ENCODE data around the gene ELMO2. TPM values are rescaled to one million over a fixed set of nuclear protein-coding genes. Genes with fewer than 3 reads are reported as not detected.

Gene ELMO2
- total RNA-seq, 2 donors from 2014 or later = 50.8 to 57.0 TPM

DNA sequence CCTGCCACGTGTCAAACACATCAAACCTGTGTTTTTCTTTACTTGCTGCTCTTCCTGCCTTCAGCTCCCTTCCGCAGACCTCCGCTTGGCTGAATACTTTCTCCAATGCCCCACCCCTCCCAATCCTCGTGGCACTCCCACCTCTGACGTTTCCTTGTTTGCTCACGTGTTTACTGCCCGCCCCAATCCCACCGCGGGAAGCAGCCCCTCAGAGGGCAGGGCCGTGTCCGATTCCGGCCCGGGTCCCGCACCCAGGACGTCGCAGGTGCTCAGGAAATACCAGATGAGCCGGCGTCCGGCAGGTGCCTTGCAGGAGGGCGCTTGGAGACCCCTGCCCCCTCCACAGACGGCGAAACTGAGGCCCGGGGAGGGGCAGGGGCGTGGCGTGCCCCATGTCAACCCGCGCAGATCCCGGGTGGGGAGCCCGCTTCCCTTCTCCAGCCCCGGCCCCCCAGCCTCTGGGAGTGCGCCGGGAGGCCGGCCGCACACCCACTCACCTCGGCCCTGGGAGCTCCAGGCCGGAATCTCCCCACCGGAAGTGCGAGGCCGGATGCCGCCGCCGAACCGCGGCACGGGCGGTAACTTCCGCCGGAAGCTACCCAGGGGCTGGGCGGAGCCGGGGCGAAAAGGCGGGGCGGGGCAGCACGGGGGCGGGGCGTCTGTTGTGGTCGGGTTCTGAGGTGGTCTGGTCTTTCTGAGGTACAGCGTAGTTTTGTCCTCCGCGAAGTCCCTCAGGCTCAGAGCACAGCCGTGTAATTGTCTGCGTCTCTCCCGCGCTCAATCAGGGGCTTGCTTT, 42.3 kb downstream of the ELMO2 start:
- peak; percentile 78 to 91 for ATAC-seq
- peaks cover 10 to 14% of the 10 kb centered on the region in 2 donors for H3K36me3 Mint-ChIP-seq
- H3K9me3 Mint-ChIP-seq = no peaks in the 10 kb centered on the region
- H3K27ac Mint-ChIP-seq = peak overlapping the region; percentile 92 to 98
- DNase-seq (ENCODE audit: low spot score in 2 of 2) = peak; percentile 85 to 91

DNA sequence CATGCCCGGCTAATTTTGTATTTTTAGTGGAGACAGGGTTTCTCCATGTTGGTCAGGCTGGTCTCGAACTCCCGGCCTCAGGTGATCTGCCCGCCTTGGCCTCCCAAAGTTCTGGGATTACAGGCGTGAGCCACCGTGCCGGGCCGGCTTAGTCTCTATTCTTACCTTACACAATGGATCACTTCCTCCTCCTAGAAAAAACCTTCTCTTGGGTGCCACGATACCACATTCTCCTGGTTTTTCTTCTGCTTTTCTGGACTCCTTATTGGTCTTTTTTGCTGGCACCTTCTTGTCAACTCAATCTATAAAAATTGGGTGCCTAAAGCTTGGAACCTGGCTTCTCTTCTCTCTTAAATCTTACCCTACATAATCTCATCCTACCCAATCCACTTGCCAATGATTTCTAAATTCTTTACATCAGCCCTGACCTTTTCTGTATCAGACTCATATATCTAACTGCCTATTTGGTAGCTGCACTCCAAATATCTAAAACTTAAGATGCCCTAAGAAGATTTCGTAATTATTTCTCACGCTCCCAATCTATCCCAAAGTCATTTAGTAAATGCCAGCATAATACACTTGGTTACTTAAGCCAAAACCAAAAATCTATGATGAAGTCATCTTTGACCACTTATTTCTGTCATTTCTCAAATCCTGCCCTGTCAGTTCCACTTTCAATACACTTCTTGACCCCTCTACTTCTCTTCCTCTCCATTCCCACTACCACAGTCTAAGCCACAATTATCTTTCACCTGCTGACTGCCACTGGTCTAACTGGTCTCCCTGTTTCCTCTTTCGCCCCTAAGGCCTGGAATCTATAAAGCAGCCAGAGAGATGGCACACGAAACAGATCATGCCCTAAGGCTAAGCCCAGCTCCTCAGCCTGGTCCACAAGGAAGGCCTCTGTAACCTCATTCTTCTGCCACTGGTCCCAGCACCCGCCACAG, 43.2 kb downstream of the ELMO2 start:
- Mint-ChIP-seq H3K36me3 (peaks cover 9 to 11% of the 10 kb centered on the region in 2 donors), H3K27ac (peak overlapping the region; percentile 92 to 98), H3K9me3 (no peaks in the 10 kb centered on the region)
- DNase-seq (ENCODE audit: low spot score in 2 of 2) = no peak
- peak in 1 of 2 donors; percentile 37 for ATAC-seq

DNA sequence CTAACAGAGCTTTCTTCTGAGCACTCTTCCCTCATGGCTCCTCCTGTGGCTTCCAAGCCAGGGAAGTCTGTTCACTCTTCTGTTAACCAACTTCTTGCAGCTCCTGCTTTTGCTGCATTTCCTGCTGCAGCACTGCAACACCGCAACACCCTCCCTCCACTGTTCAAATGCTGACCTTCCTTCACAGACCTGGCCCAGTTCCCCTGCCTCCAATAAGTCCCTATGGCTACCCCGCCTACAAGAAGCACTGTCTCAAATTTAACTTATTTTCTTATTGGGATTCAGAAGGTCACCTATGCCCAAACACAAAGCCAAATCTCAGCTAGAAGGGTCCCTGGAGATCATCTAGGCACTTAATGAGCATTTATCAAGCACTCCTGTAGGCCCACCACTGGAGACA, 44.6 kb downstream of the ELMO2 start:
- DNase-seq (ENCODE audit: low spot score in 2 of 2) (no peak), ATAC-seq (no peak)
- Mint-ChIP-seq H3K36me3 (peaks cover 5 to 6% of the 10 kb centered on the region in 2 donors), H3K27ac (peak overlapping the region; percentile 57 to 92), H3K9me3 (no peaks in the 10 kb centered on the region)

DNA sequence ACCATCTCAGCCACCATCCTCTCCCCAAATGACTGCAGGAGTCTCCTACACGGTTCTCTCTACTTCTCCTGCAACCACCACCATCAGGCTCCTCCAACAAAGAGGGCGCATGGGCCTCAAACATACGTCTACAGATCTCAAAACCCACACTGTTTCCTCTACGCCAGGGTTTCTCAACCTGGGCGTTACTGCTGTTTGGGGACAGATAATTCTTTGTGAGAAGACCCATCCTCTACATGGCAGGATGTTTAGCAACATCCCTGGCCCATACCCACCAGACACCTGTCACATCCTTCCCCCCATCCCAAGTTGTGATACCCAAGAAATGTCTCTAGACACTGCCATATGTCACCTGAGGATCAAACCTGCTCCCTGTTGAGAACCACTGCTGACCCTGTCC, 45.0 kb downstream of the ELMO2 start:
- DNase-seq (ENCODE audit: low spot score in 2 of 2) (no peak), ATAC-seq (no peak)
- Mint-ChIP-seq H3K27ac (peak overlapping the region; percentile 57 to 92), H3K9me3 (no peaks in the 10 kb centered on the region), H3K36me3 (peaks cover 5 to 6% of the 10 kb centered on the region in 2 donors)

DNA sequence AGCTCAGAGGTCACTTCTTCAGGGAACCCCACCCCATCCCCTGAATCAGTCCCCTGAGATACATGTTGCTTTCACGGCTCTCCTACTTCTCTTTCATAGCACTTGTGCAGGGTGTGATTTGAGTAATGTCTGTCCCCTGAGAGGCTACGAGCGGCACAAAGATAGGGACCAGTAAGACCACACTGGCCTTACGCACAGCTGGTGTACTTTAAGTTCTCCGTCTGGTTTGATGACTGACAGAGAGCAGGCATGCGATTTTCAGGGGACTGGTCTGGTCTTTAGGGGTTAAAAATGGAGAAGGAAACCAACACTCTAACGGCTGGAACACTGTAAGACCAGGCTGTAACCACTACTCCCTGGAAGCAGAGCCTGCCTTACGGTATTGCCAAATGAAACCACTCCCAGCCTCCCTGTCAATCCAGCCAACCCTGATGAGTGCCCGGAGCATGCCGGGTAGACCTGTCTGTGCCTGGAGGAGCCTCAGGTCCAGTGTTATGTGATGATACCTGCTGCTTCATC, 47.1 kb downstream of the ELMO2 start:
- Mint-ChIP-seq H3K27ac (peak overlapping the region; percentile 81 to 94), H3K36me3 (peaks cover 5 to 6% of the 10 kb centered on the region in 2 donors), H3K9me3 (no peaks in the 10 kb centered on the region)
- no peak for DNase-seq (ENCODE audit: low spot score in 2 of 2)
- no peak for ATAC-seq

DNA sequence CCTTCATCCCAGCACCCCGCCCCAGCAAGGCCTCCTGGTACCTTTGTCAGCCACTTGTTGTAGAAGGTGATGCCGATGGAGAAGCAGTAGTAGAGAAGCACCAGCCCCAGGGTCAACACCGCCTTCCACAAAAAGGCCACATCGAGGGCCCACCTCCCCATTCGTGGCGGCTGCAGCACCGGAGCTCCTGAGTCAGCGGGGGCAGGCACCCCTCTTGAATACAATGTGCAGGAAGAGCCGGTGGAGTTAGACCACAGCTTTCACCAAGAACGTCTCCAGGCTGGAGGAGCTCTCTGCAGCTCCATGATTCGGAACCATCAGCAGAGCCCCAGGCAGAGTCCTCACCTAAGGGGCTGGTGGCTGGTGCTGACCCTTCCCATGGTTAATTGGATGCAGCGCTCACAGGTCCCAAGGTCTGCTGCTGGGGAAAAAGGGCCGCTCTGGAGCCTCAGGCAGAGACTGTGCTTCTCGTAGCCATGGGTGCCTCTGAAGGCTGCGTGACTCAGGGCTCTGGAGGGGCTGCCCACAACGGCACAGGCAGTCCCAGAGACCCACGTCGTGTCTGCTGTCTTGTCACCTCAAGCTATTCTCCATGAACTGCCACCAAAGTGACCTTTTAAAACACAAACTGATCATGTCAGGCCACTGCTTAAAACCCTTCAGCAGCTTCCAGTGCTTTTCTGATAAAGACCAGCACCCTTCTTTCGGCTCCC, 47.9 kb downstream of the ELMO2 start:
- peak overlapping the region; percentile 81 to 94 for H3K27ac Mint-ChIP-seq
- no peak for ATAC-seq
- no peak for DNase-seq (ENCODE audit: low spot score in 2 of 2)

DNA sequence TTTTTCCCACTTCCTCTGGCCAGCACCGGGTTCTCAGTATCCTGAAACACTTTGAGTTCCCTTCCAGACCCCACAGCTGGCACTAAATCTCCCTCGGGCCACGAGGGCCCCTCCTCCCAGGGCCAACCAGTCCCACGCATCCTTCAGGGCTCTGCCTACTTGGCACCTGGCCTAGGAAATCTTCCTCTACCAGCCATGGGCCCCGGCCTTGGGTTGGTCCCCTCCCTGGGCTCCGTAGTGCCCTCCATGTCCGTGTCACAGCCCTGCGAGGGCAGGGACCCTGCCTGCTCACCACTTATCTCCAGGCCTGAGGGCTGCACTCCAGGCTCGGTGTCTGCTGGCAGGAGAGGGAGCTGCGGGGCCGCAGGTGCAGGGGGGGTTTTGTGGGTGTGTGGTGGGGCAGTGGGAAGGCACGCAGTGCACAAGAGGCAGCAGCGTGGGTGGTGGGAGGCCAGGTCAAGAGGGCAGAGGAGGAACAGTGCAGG, 49.3 kb downstream of the ELMO2 start:
- peak; percentile 6 to 12 for ATAC-seq
- peak overlapping the region; percentile 81 to 85 for H3K27ac Mint-ChIP-seq

More for the DNA sequence above, 47.9 kb downstream of the ELMO2 start:
- Mint-ChIP-seq H3K9me3 (no peaks in the 10 kb centered on the region), H3K36me3 (peaks cover 2 to 6% of the 10 kb centered on the region in 2 donors)

DNA sequence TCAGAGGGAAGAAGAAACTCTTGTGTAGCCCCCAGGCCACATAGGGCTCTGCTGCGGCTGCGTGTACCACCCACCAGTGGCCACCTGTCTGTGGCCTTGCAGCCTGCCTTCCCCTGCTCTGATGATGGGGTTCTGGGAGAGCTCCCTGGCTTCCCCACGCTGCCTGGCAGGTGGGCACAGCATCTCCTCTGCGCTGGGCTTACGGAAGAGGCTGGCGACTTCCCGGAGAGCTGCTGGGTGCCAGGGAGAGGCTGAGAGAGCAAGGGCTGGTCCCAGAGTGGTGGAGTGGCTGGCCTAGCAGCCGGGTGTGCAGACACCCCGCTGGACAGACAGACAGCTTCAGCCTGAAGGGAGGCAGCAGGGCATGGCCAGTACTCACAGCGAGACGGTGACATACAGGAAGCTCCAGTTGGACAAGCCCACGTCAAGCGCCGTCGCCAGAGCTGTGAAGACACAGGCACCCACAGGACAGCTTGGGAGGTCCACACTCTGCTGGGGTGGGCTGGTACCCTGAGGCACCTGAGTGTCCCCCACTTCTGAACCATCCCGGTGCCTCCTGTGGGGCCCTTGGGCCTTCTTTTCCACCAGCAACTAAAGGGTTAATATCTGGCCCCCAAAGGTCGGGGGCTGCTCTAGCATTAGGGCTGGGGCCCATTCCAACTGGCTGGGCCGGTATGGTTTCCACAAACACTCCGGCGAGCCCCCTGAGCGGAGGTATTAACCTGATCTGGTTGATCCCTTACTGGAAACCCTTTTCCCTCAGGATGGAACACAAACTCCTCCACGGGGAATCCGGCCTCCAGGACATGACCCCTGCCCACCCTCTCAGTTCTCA, 50.0 kb downstream of the ELMO2 start:
- no peaks in the 10 kb centered on the region for H3K36me3 Mint-ChIP-seq
- H3K9me3 Mint-ChIP-seq = no peaks in the 10 kb centered on the region
- no peak for DNase-seq (ENCODE audit: low spot score in 2 of 2)
- H3K27ac Mint-ChIP-seq = peak overlapping the region; percentile 46 to 81
- no peak for ATAC-seq

More for the DNA sequence above, 49.3 kb downstream of the ELMO2 start:
- no peak for DNase-seq (ENCODE audit: low spot score in 2 of 2)
- Mint-ChIP-seq H3K9me3 (no peaks in the 10 kb centered on the region), H3K36me3 (no peaks in the 10 kb centered on the region)

DNA sequence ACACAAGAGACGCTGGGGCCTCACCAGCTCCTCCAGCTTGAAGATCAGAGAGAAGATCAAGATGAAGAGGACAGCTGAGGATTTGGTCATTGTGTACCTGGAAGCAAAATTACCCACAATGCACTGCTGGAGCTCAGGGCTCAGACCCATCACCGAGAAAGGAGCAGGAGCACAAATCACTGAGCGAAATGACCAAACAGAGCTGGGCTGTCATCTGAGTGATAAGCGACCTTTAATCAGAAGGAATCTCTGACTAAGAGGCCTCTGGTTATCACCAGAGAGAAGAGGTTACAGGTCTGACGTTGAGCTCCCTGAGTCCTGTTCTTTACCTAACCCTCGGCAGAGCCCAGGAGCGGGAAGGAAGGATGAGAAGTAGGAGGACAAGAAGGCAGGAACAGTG, 50.6 kb downstream of the ELMO2 start:
- Mint-ChIP-seq H3K36me3 (peaks cover 0 to 4% of the 10 kb centered on the region in 2 donors), H3K9me3 (no peaks in the 10 kb centered on the region), H3K27ac (peak overlapping the region; percentile 75 to 82)
- DNase-seq (ENCODE audit: low spot score in 2 of 2) (no peak), ATAC-seq (peak in 1 of 2 donors; percentile 38)

DNA sequence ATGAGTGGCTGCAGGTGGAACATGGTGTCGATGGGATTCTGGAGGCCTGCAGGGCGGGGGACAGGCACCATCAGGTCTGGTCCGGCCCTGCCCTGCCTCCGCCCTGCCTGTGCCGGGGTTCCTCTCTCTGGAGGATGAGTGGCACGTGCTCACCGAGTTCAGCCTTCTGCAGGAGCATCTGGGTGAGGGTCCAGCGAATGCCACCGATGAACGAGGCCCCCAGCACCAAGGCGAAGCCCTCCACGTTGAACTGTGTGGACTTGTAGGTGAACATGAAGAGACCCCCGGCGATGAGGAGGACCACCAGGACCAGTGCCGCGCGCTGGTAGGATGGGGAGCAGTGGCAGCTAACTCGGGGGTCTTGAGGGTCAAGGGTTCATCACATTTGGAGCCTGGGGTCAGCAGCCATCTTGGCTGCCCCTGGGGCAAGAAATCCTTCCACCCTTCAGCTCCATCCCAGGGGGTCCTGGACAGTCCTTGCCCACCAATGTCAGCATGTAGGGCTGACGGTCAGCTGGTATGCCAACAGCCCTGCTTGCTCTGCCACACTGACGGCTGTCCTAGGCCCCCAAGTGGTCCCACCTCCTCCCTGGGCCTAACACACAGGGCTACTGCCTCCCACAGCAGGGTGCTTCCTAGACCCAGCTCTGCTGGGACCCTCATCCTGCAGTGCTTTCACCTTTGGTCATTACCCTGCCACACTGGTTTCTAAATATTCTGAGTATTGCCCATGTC, 51.3 kb downstream of the ELMO2 start:
- peak overlapping the region; percentile 75 to 88 for H3K27ac Mint-ChIP-seq
- no peaks in the 10 kb centered on the region for H3K9me3 Mint-ChIP-seq
- peaks cover 0 to 4% of the 10 kb centered on the region in 2 donors for H3K36me3 Mint-ChIP-seq
- DNase-seq (ENCODE audit: low spot score in 2 of 2) (no peak), ATAC-seq (no peak)

DNA sequence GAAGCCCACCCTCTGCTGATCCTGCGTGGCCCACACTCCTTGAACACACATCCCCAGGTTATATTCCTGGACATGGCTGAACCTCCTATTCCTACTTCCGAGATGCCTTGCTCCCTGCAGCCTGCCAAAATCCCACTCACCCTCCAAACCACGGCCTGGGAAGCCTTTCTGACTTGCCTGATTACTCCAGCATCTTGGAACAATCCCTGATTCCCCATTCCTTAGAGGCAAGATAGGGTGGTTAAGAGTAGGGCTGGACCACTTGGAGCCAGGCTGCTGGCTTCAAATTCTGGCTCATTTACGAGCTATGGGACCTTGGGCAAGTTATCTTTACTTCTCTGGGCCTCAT, 52.2 kb downstream of the ELMO2 start:
- H3K36me3 Mint-ChIP-seq = peaks cover 0 to 4% of the 10 kb centered on the region in 2 donors
- H3K9me3 Mint-ChIP-seq = no peaks in the 10 kb centered on the region
- H3K27ac Mint-ChIP-seq = peak overlapping the region; percentile 28 to 32
- DNase-seq (ENCODE audit: low spot score in 2 of 2) = no peak
- no peak for ATAC-seq

DNA sequence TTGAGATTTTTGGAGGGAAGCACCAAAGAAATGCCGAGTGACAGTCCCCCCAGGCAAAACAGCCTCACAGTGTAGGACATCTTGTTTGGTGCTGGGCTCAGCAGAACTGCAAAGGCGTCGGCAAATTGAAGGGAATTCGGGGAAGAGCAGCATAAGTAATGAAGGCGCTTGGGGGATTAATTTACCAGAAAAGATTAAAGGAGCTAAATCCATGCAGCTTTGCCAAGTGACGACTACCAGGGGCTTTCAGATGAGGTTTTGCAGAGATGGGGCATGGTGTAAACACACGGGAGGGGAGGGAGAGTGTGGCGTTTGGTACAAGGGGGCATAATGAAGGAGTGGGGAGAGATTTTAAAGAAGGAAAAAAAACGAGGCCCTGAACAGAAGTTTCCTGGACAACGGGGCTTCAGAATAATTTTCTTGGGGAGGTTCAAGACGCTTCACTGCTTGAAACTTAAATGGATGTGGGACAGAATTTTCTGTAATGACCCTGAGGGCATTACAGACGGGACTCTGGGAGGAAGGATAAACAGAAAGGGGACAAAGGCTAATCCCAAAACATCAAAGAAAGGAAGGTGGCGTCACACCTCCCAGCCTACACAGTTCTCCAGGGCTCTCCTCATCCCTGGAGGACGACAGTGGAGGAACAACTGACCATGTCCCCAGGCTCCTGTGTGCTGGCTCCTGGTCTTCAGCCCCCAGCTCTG, 52.8 kb downstream of the ELMO2 start:
- no peak for DNase-seq (ENCODE audit: low spot score in 2 of 2)
- ATAC-seq = no peak
- no peaks in the 10 kb centered on the region for H3K9me3 Mint-ChIP-seq
- peaks cover 0 to 4% of the 10 kb centered on the region in 2 donors for H3K36me3 Mint-ChIP-seq
- peak overlapping the region in 1 of 2 donors; percentile 25 for H3K27ac Mint-ChIP-seq

DNA sequence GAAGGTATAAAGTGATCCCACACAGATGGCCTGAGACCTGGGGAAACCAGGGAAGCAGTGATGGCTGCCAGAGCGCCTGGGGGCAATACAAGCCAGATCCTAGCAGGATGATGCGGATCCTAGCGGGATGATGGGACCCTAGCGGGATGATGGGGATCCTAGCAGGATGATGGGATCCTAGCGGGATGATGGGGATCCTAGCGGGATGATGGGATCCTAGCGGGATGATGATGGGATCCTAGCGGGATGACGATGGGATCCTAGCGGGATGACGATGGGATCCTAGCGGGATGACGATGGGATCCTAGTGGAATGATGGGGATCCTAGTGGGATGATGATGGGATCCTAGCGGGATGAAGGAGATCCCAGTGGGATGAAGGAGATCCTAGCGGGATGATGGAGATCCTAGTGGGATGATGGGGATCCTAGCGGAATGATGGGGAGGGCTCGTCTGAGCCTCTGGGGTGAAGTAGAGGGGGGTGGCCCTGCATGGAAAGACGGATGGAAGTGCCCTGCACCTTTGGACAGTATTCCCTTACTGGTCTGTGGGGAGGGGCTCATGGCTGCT, 54.0 kb downstream of the ELMO2 start:
- Mint-ChIP-seq H3K36me3 (peaks cover 0 to 4% of the 10 kb centered on the region in 2 donors), H3K27ac (peak overlapping the region in 1 of 2 donors; percentile 14)

More for the DNA sequence above, 54.0 kb downstream of the ELMO2 start:
- DNase-seq (ENCODE audit: low spot score in 2 of 2) (no peak), ATAC-seq (no peak)
- no peaks in the 10 kb centered on the region for H3K9me3 Mint-ChIP-seq
